Mesodermal cell (in vitro differentiated cells): Measurements from ENCODE around the gene TOX2.

Source experiments
- H3K27ac ChIP-seq: 2 replicates; pipeline ENCODE4 v1.7.0; 2013; ENCODE audit warnings: mild to moderate bottlenecking, low read depth, low read length, moderate library complexity; ENCODE audit not compliant: severe bottlenecking
- H3K36me3 ChIP-seq: 2 replicates; pipeline ENCODE4 v1.7.1; 2013; ENCODE audit warnings: mild to moderate bottlenecking, low read length, moderate library complexity; ENCODE audit not compliant: control insufficient read depth, insufficient read depth
- H3K4me1 ChIP-seq: one replicate; pipeline ENCODE4 v1.7.1; 2013; ENCODE audit warnings: mild to moderate bottlenecking, low read length; ENCODE audit not compliant: insufficient read depth, control insufficient read depth, poor library complexity, severe bottlenecking
- H3K4me3 ChIP-seq: 2 replicates; pipeline ENCODE4 v1.7.0; 2013; ENCODE audit warnings: low read length, control low read depth, mild to moderate bottlenecking; ENCODE audit not compliant: insufficient read depth, poor library complexity, severe bottlenecking; ENCODE audit errors: extremely low read depth
- H3K9me3 ChIP-seq: 2 replicates; pipeline ENCODE4 v1.7.1; 2013; ENCODE audit warnings: mild to moderate bottlenecking, low read length, moderate library complexity; ENCODE audit not compliant: control insufficient read depth
- WGBS, 2 experiments: methylation state at CpG; one replicate each; pipeline ENCODE4 v1.1.5; 2013; ENCODE audit warnings: missing lambda C conversion rate in 2 of 2; ENCODE audit not compliant: insufficient coverage in 2 of 2; 5-methylcytosine and 5-hydroxymethylcytosine counted together

TOX2 gene

DNA sequence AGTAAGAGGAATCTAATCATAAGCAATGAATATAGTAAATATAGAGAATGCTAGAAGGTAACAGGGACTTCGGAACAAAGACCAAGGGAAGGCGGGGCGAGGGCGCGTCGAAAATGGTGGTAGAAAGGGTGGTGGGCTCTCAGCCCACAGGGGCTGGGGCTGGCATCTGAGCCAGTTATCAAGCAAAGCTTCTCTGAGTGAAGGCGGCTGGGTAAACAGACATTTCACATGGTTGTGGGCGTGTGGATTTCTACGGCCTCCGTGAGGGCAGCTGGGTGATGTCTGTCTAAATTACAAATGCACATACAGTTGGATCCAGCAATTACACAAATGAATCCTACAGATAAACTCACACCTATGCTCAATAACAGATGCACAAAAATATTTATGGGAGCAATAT lies 56.6 kb downstream of the TOX2 start:
- H3K4me3 ChIP-seq, result no peak overlapping the region
- no peaks in the 10 kb centered on the region for H3K9me3 ChIP-seq
- no peaks in the 10 kb centered on the region for H3K36me3 ChIP-seq
- no peaks in the 10 kb centered on the region for H3K4me1 ChIP-seq
- WGBS, 2 experiments, result 90 to 94% methylated on average over 7 to 9 of the region's 10 CpGs
- no peak overlapping the region for H3K27ac ChIP-seq

DNA sequence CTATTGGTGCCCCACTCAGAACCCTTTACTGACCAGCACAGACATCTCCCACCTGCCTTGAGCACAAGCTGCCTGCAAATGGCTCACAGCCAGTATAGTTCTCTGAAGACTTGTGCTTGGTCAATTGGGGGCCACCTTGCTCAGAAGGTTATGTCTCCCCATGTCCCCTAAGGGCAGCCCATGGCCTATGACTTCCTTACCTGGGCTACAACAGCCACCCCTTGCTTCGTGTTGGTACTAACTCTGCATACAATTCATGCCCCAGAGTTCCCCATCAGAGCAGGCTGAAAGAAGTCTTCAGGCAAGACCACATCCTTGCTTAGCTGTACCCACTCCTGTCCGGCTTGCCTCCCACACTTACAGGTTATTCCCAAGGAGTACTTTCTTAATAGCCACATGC lies 57.4 kb downstream of the TOX2 start:
- no peak overlapping the region for H3K27ac ChIP-seq
- no peaks in the 10 kb centered on the region for H3K4me1 ChIP-seq
- 75 to 92% methylated on average over 2 of the region's 2 CpGs for WGBS, 2 experiments
- H3K9me3 ChIP-seq, result no peaks in the 10 kb centered on the region
- no peak overlapping the region for H3K4me3 ChIP-seq
- H3K36me3 ChIP-seq, result no peaks in the 10 kb centered on the region

DNA sequence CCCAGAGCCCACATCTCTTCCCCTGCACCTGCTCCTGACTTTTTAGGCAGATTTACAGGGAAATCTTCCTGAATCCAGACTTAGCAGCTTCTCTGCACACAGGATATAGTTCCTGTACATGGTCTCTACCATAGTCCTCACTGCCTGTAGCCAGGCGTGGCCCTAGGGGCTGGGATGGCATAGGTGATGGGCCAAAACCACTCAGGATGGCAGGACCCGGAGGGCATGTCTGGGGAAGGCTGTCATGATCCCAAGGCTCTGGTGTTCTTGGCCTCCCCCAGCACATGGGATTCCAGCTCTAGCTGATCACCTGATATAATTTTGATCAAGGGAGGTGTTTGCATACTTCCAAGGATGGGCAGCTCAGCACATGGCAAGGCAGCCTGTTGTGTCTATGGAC lies 58.0 kb downstream of the TOX2 start:
- Histone ChIP-seq H3K9me3 (no peaks in the 10 kb centered on the region), H3K4me3 (no peak overlapping the region), H3K36me3 (no peaks in the 10 kb centered on the region), H3K27ac (no peak overlapping the region), H3K4me1 (no peaks in the 10 kb centered on the region)
- 71 to 78% methylated on average over 1 of the region's 2 CpGs for WGBS, 2 experiments

DNA sequence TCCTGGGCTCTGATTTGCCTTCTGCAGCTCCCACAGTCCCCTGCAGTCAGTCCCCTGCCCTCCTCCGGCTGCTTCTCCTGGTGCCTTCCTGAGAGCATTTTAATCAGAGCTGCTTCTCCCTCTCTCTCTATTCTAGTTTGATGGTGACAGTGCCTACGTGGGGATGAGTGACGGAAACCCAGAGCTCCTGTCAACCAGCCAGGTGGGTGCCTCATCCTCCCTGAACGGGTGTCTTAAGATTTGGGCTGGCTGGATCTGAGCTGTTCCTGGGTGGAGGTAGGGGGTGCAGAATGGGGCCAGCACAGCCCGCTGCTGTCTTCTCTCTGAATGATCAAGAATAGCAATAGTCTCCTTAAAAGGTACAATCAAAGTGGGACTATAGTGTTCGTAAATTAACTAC lies 58.6 kb downstream of the TOX2 start:
- Histone ChIP-seq H3K4me1 (no peaks in the 10 kb centered on the region), H3K4me3 (no peak overlapping the region), H3K36me3 (no peaks in the 10 kb centered on the region), H3K27ac (no peak overlapping the region), H3K9me3 (no peaks in the 10 kb centered on the region)
- WGBS, 2 experiments, result 83 to 95% methylated on average over 3 to 5 of the region's 6 CpGs

DNA sequence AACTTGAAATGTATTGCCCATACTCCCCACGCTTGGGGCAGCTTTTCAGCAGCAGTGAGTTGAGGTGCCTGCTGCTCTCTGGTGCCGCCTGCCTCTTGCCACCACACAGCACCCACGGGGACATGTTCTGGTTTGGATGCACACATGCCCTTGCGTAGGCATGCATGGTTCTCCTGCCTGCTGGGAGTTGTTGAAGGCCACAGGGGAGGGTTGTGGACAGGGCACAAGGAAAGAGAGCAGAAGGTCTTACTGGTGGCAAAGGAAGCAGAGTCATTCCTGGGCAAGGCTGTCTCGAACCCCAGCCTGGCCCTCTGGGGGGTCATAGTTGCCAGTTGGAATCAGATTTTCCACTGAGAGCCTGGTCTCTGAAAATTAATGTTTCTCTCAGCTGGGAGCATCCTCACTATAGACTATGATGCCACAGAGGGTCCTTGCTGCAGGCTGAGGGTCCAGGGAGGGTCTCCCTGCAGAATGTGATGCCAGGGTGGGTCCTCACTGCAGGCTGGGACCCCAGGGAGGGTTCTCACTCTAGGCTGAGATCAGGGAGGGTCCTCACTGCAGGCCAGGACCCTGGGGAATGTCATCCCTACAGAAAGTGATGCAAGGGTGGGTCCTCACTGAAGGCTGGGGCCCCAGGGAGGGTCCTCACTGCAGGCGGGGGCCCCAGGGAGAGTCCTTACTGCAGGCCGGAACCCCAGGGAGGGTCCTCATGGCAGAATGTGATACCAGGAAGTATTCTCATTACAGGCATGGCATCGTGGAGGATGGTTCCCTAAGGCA lies 59.2 kb downstream of the TOX2 start:
- Histone ChIP-seq H3K9me3 (no peaks in the 10 kb centered on the region), H3K27ac (no peak overlapping the region), H3K4me1 (no peaks in the 10 kb centered on the region), H3K36me3 (no peaks in the 10 kb centered on the region), H3K4me3 (no peak overlapping the region)
- WGBS, 2 experiments, result 88 to 96% methylated on average over 8 of the region's 8 CpGs

DNA sequence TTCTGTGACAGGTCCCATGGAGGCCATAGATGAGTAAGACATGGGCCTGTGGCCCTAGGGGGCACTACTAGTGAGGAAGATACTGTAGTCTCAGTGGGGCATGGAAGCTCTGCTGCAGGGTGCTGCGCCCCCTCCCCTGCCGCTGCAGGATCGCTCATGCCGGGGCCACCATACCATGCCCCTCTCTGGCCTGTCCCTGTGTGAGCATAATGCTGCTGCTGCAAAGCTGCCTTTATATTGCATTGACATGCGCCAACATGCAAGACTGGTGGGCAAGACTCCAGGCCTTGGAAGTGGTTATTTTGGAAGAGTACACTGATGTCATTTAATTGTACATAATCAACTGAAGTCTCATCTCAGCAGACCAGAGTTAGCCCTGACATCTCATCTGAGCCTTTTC lies 60.0 kb downstream of the TOX2 start:
- H3K36me3 ChIP-seq, result no peaks in the 10 kb centered on the region
- H3K9me3 ChIP-seq, result no peaks in the 10 kb centered on the region
- no peak overlapping the region for H3K27ac ChIP-seq
- no peaks in the 10 kb centered on the region for H3K4me1 ChIP-seq
- WGBS, 2 experiments, result 96% methylated on average over 4 of the region's 5 CpGs; no CpG with 5 or more reads in 1 of the 2 experiments
- H3K4me3 ChIP-seq, result no peak overlapping the region

DNA sequence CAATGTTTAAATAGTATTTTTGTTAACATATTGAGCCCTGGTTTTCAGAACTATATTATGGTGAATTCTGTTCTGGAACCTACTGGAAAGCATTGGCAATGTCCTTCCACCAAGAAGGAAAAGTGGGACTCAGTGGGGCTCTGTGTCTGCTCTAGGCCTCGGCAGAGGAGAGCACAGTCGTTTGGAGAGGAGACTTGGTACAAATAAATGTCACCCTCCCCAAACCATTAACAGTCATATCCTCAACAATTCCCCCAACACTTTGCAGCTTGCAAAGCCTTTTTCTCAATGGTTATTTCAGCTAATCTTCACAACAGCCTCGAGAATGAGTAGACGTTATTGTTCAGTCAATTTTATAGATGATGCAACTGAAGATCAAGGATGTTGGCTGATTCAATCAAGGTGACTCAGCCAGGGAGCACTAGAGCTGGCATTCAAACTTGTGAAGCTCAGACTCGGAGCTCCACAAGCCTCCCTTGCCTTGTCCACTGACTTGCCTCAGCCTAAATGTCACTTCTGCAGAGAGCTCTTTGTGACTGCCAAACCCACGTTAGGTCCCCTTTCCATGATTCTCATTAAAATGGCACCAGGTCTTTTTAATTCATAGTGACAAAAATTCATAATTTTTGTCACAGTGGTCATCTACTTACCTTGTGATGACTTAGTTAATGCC lies 60.6 kb downstream of the TOX2 start:
- H3K4me3 ChIP-seq, result no peak overlapping the region
- no peak overlapping the region for H3K27ac ChIP-seq
- 82 to 98% methylated on average over 4 to 6 of the region's 6 CpGs for WGBS, 2 experiments
- H3K36me3 ChIP-seq, result no peaks in the 10 kb centered on the region
- no peaks in the 10 kb centered on the region for H3K9me3 ChIP-seq
- no peaks in the 10 kb centered on the region for H3K4me1 ChIP-seq

DNA sequence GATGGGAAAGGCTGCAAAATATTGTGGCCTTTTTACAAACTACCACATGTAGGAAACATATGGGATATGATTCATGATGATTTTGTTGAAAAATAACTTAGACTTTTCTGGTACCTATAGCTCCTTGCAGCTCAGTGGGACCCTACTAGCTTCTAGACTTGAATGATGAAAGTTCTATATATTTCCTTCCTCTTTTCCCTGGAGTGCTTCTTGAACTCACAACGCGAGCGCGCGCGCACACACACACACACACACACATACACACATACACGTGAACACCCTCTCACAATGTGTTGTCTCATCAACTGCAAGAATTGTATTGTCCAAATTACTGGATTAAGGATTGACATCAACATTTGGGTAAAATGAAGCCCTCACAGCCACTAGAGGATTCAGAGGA lies 61.9 kb downstream of the TOX2 start:
- no peak overlapping the region for H3K27ac ChIP-seq
- no peaks in the 10 kb centered on the region for H3K9me3 ChIP-seq
- no peaks in the 10 kb centered on the region for H3K4me1 ChIP-seq
- H3K36me3 ChIP-seq, result no peaks in the 10 kb centered on the region
- H3K4me3 ChIP-seq, result no peak overlapping the region
- 60 to 93% methylated on average over 2 to 3 of the region's 7 CpGs for WGBS, 2 experiments

DNA sequence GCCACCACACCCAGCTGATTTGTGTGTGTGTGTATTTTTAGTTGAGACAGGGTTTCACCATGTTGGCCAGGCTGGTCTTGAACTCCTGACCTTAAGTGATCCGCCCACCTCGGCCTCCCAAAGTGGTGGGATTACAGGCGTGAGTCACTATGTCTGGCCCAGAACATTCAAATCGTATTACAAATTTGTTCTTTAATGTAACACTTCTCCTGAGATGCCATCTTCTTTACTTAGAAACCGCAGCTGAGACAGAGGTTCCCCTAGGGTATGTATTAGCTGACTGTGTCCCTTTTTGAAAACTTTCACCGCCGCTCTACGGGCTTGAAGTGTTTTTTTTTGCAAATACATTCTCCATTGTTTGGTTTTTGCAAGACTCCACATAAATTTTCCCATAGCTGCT lies 62.6 kb downstream of the TOX2 start:
- Histone ChIP-seq H3K36me3 (no peaks in the 10 kb centered on the region), H3K27ac (no peak overlapping the region), H3K9me3 (no peaks in the 10 kb centered on the region), H3K4me3 (no peak overlapping the region), H3K4me1 (no peaks in the 10 kb centered on the region)
- WGBS, 2 experiments, result 84 to 94% methylated on average over 3 to 8 of the region's 8 CpGs

DNA sequence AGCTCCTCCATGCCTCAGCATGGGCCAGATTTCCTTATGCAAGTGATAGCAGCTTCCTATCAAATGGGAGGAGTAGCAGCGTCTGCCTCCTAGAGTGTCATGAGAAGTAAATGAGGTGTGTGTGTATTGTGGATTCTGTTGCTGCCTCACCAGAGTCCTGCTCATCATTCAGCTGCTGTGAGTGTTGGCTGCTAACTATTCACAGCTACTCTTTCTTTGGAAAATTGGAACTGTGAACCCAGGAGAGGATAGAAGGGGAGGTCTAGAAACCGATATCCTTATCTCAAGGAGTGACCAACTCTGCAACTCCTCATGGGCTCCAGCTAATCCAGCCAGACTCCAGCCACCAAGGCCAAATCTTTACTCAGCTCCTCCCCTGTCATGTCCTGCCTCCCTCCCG lies 63.3 kb downstream of the TOX2 start:
- H3K36me3 ChIP-seq, result no peaks in the 10 kb centered on the region
- H3K4me1 ChIP-seq, result no peaks in the 10 kb centered on the region
- WGBS, 2 experiments, result 58 to 86% methylated on average over 1 to 2 of the region's 3 CpGs
- H3K4me3 ChIP-seq, result no peak overlapping the region
- no peak overlapping the region for H3K27ac ChIP-seq
- no peaks in the 10 kb centered on the region for H3K9me3 ChIP-seq

DNA sequence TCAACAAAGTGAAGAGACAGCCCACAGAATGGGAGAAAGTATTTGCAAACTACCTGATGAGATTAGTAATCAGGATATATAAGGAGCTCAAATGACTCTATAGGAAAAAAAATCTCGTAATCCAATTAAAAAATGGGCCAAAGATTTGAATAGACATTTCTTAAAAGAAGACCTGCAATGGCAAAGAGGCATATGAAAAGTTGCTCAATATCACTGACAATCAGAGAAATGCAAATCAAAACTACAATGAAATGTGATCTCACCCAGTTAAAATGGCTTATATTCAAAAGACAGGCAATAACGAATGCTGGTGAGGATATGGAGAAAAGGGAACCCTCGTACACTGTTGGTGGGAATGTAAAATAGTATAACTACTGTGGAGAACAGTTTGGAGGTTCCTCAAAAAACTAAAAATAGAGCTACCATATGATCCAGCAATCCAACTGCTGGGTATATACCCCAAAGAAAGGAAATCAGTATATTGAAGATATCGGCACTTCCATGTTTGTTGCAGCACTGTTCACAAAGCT lies 65.0 kb downstream of the TOX2 start:
- no peaks in the 10 kb centered on the region for H3K36me3 ChIP-seq
- no peaks in the 10 kb centered on the region for H3K9me3 ChIP-seq
- peaks cover 3% of the 10 kb centered on the region for H3K4me1 ChIP-seq
- H3K27ac ChIP-seq, result no peak overlapping the region
- 96% methylated on average over 3 of the region's 4 CpGs; no CpG with 5 or more reads in 1 of the 2 experiments for WGBS, 2 experiments
- H3K4me3 ChIP-seq, result no peak overlapping the region
